Hematopoietic multipotent progenitor cell treated with erythropoietin and hydrocortisone succinate and interleukin-3 and kit ligand, for 6 days (in vitro differentiated cells): ENCODE data around the gene DDX4.

Source experiments
- DNase-seq: peaks from one replicate; pipeline ENCODE4 v3.0.0-alpha.2; 2015

The DDX4 gene

DNA sequence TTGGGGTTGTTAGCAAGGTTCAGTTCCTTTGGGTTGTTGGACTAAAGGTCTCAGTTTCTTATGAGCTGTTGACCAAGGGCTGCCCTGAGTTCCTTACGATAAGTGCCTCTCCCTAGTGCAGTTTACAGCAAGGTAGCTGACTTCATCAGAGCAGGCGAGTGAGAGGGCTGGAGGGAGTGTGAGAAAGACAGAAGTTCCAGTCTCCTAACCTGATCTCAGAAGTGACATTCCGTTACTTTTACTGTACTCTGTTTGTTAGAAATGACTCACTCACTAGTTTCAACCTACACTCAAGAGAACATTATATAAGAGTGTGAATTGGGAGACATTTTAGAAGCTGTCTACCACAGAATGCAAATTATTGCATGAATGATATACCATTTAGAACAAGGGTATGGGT lies 92.1 kb downstream of the DDX4 start:
- DNase-seq: no peak

DNA sequence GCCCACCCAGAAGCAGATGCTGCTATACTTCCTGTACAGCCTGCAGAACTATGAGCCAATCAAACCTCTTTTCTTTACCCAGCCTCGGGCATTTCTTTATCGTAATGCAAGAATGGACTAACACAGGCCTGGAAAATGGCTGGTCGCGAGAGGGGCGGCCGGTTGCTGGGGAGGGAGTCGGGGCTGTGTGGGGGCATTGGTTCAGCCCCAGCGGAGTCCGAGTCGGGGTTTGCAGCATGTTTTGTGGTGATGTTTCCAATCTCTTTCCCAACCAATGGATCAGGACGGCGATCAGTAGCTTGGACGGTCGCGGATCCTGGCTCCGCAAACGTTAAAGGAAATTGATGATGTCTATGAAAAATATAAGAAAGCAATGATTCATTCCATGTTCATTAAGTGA lies 94.6 kb downstream of the DDX4 start:
- DNase-seq: no peak

- DNase-seq: no peak
These were observed 98.3 kb downstream of the DDX4 start for GRCh38 chr5:55836191-55836590.

- DNase-seq: no peak
These were observed 104.1 kb downstream of the DDX4 start for GRCh38 chr5:55841976-55842375.

- DNase-seq: no peak
These were observed 110.0 kb downstream of the DDX4 start for GRCh38 chr5:55847837-55848236.

DNA sequence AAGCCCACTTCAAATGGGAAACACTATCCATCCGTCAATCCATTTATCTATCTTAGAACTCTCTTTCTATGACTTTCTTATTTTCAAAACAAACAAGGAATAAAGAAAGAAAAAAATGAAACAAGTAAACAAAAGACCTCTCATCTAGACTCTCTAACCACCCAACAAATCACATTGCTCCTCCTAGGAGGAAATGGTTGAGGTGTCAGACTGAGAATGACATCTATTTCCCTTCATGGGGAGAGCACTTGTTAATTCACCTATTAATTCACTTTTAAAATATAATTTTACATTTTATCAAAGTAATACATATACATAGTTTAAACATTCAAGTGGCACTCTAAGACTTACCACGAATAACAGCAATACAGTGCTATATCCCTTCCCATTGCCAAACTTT lies 110.9 kb downstream of the DDX4 start:
- DNase-seq: no peak

GRCh38 chr5:55850839-55851674 lies 113.2 kb downstream of the DDX4 start, which contains the start of gene IL31RA:
Gene IL31RA, plus strand, starts transcription at chr5:55851357. Its CDS starts 214 bp downstream, at chr5:55851571.
- no peak for DNase-seq

GRCh38 chr5:55851675-55851979 lies 113.8 kb downstream of the DDX4 start:
- DNase-seq: no peak

GRCh38 chr5:55852503-55852902 lies 114.6 kb downstream of the DDX4 start:
- DNase-seq: no peak

DNA sequence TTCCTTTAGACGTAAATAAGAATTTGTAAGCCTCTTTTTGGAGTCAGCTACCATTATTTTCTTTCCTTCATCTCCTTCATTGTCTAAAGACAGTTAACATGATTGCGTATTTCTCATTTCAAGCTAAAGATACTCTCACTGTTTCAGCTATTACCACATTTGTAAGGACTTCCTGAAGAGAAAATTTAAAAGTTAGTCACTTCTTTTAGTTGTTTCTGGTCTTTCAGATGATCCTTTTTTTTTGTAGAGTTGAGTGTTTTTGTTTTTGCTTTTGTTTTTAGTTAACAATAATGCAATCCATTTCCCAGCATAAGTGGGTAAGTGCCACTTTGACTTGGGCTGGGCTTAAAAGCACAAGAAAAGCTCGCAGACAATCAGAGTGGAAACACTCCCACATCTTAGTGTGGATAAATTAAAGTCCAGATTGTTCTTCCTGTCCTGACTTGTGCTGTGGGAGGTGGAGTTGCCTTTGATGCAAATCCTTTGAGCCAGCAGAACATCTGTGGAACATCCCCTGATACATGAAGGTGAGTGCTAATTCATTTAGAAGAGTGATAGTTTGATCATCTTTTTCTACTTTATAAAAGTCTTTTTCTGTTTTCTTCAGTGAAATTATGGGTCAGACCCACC lies 115.3 kb downstream of the DDX4 start:
- DNase-seq: no peak

DNA sequence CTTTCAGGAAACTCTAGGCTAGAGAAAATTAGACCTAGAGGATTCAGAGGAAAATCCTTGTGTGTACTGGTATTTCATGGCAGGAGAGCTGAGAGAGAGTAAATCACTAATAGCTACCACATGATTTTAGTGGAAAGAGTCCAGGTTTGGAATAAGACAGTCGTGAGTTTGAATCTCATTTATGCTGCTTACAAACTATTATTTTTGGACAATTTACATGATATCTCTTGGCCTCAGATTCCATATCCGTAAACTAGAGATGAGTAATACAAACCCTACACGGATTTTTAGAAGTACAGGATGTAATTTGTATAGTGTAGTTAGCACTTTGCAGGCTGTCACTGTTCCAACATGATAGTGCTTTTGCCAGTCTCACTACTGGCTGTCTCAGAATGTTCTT lies 116.0 kb downstream of the DDX4 start:
- DNase-seq: no peak

GRCh38 chr5:55855509-55855908 lies 117.6 kb downstream of the DDX4 start:
- no peak for DNase-seq

DNA sequence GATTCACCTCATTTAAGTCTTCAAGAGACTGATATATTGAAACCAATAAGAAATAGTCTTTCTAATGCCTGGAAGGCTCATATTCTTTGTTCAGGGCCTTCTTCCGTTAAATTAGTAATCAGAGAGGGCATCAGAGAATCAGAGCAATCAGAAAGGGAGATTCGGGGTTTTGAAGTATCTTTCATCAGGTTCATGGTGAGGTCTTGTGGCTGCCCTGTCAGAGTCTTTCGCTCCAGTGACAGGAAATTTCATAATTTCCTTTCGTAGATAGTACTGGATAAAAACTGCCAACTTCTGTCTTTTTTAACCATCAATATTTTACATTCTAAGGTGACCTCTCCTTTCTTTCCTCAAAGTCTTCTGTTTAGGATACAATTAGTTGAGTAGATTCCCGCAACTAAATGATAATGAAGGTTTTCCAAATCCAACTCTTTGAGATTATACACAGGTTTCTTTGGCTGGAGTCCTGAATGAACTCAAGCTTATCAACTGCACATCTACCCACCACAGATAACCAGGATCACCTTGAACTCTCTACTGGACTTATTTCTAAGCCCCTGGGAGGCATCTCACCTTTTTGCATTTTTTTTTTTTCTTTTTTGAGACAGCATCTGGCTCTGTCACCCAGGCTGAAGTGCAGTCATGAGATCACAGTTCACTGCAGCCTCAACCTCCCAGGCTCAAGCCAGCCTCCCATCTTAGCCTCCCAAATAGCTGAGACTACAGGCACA lies 118.8 kb downstream of the DDX4 start:
- DNase-seq: peak; percentile 68

GRCh38 chr5:55857247-55857640 lies 119.4 kb downstream of the DDX4 start:
- no peak for DNase-seq

DNA sequence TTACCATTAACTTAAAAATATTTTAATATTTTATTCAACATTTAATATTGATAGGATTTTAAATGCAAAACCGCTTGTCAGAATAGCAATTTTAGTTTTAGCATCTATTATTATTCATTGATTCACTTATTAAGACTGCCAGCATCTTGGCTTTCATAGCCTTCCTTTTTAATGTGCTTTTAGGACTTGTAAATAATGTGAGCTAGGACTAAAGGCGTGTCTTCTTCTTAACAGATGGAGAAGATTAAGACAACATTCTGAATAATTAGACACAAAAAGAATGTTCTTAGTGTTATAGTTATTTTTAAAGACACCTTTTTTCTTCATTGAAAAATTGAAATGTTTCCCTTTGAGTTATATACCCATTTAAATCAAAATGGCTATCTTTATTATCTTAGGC lies 120.2 kb downstream of the DDX4 start:
- no peak for DNase-seq

- DNase-seq: peak; percentile 3
These were observed 122.4 kb downstream of the DDX4 start for GRCh38 chr5:55860288-55860687.

DNA sequence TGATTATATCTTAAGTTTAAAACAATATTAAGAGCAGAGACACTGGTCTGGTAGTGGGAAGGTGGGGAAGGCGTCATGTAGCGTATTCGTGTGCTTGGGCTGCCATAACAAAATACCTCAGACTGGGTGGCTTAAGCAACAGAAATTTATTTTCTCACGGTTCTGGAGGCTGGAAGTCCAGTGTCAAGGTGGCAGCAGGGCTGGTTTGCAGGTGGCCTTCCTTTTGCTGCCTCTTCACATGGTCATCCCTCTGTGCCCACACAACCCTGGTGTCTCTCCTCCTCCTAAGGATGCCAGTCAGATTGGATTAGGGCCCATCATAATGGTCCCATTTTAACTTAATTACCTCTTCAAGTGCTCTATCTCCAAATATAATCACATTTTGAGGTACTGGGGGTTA lies 122.8 kb downstream of the DDX4 start:
- no peak for DNase-seq

- no peak for DNase-seq
These were observed 127.0 kb downstream of the DDX4 start for GRCh38 chr5:55864606-55865541.

DNA sequence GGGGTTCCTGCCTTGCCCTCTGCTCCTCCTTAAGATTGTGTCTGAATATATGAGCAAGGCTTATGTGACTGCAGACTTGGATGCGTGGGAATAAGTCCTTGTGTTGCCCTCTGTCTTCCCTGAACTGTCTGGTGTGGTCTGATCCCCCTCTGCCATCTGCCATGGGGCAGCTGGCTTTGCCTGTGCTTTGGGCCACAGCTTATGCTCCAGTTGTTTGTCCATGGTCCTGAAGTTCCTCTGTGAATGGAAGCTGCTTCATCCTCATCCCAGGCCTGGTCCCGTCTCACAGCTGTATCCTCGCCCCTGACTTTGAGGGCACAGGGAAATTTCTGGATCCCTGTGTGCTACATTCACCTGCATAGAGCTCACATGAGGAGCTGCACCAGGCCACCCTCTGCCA lies 128.0 kb downstream of the DDX4 start:
- peak; percentile 9 for DNase-seq

GRCh38 chr5:55866485-55866884 lies 128.6 kb downstream of the DDX4 start:
- DNase-seq: no peak
